DND-41 (cell line): Measurements from ENCODE around the gene SLC7A9.

ENCODE experiments used
- EZH2 ChIP-seq: IDR thresholded peaks from 3 replicates; pipeline ENCODE4 v1.6.1; 2012; ENCODE audit warnings: borderline replicate concordance, low read depth, mild to moderate bottlenecking, moderate library complexity, low read length, inconsistent platforms; ENCODE audit not compliant: severe bottlenecking
- TF ChIP-seq, protein P1 (sequence below): IDR thresholded peaks from 2 replicates; pipeline ENCODE4 v1.5.1; 2012; ENCODE audit warnings: borderline replicate concordance, low read length, moderate library complexity, mild to moderate bottlenecking; ENCODE audit not compliant: poor library complexity, severe bottlenecking; ENCODE audit errors: extremely low read depth

DNA sequence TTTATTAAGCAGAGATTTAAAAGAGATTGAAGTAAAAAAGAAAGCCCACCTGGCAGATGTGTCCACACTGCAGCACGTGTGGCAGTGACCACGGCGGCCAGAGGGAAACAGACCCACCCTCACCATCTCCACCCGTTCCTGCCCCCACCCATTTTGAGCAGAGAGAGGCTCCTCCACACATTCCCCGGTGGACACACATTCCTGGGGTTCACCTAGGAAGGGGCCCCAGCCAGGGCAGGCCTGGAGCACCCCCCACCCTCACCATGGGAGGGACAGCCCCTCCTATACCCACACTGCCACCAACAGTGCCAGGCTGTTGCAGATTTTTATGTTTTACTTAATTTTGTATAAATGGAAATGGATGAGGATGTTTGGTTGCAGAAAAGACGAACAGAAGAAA lies 54.9 kb downstream of the SLC7A9 start:
- TF ChIP-seq, protein P1, sequence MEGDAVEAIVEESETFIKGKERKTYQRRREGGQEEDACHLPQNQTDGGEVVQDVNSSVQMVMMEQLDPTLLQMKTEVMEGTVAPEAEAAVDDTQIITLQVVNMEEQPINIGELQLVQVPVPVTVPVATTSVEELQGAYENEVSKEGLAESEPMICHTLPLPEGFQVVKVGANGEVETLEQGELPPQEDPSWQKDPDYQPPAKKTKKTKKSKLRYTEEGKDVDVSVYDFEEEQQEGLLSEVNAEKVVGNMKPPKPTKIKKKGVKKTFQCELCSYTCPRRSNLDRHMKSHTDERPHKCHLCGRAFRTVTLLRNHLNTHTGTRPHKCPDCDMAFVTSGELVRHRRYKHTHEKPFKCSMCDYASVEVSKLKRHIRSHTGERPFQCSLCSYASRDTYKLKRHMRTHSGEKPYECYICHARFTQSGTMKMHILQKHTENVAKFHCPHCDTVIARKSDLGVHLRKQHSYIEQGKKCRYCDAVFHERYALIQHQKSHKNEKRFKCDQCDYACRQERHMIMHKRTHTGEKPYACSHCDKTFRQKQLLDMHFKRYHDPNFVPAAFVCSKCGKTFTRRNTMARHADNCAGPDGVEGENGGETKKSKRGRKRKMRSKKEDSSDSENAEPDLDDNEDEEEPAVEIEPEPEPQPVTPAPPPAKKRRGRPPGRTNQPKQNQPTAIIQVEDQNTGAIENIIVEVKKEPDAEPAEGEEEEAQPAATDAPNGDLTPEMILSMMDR: no peak
- no peak for TF ChIP-seq EZH2
